Uterus (tissue), 4 donors: Measurements from ENCODE around the gene ELAC2. TPM values are rescaled to one million over a fixed set of nuclear protein-coding genes. Genes with fewer than 3 reads are reported as not detected.

Experiments used
- DNase-seq, 2 donors: peaks; one replicate each; pipeline ENCODE4 v3.0.0-alpha.2; 2019 to 2020
- H3K27ac ChIP-seq, 2 donors: fragments of 200-600 bp; sonication (generic); 1 replicate in 1 of 2; 2 replicates in 1 of 2; pipeline ENCODE4 v1.5.1; 2016 to 2018
- H3K27me3 ChIP-seq, 2 donors: fragments of 200-600 bp; sonication (generic); one replicate each; pipeline ENCODE4 v1.5.1; 2018 to 2019; ENCODE audit warnings: control low read depth in 1 of 2
- H3K36me3 ChIP-seq, 2 donors: fragments of 200-600 bp; sonication (generic); one replicate each; pipeline ENCODE4 v1.5.1; 2019; ENCODE audit warnings: control low read depth in 1 of 2
- H3K4me1 ChIP-seq, 2 donors: fragments of 200-600 bp; sonication (generic); one replicate each; pipeline ENCODE4 v1.5.1; 2018 to 2019; ENCODE audit warnings: control low read depth in 1 of 2
- H3K4me3 ChIP-seq, 2 donors: fragments of 200-600 bp; sonication (generic); 1 replicate in 1 of 2; 2 replicates in 1 of 2; pipeline ENCODE4 v1.5.1; 2018 to 2019; ENCODE audit warnings: mild to moderate bottlenecking in 1 of 2
- H3K9me3 ChIP-seq, 2 donors: fragments of 200-600 bp; sonication (generic); one replicate each; pipeline ENCODE4 v1.5.1; 2019; ENCODE audit warnings: control low read depth in 1 of 2
- POLR2A ChIP-seq, 2 donors: fragments of 450-650 bp; IDR thresholded peaks; one replicate each; pipeline ENCODE4 v1.6.1; 2016; ENCODE audit warnings: antibody characterized with exemption in 2 of 2, mild to moderate bottlenecking in 1 of 2, moderate library complexity in 1 of 2
- intact Hi-C: fragments of 100-400 bp; cut with DNase I; formaldehyde crosslinking; loops from one replicate; pipeline ENCODE4 v1.15.1; 2023; ENCODE audit warnings: low total_unique reads
- total RNA-seq, 4 donors: library from RNA; depleted of rRNA in 3 of 4; stranded (reverse); fragments of >200 nt in 3 of 4; gene quantifications; one replicate each; pipeline versions ENCODE4 v1.1.0 to v1.2.4, GENCODE V29; 2014 to 2023
- TF ChIP-seq, protein P1 (sequence below), 4 experiments: fragments of 200-600 bp in 2 of 4; fragments of 450-650 bp in 2 of 4; sonication (generic) in 2 of 4; IDR thresholded peaks; one replicate each; pipeline ENCODE4 v1.5.1; 2016 to 2019; ENCODE audit warnings: antibody characterized with exemption in 4 of 4, mild to moderate bottlenecking in 2 of 4, moderate library complexity in 1 of 4
- donor health status: DM: yes; HTN: yes; CAD: no.

ELAC2 gene
- total RNA-seq, 4 donors from 2014 or later = 9.7 to 62.2 (median 51.3) TPM

- no peaks in the 10 kb centered on the region for H3K4me1 ChIP-seq
- H3K36me3 ChIP-seq = no peaks in the 10 kb centered on the region
- no peak for DNase-seq
- H3K9me3 ChIP-seq = no peaks in the 10 kb centered on the region
- no peak for TF ChIP-seq POLR2A (IDR thresholded peaks at IDR 0.05)
- TF ChIP-seq, protein P1, sequence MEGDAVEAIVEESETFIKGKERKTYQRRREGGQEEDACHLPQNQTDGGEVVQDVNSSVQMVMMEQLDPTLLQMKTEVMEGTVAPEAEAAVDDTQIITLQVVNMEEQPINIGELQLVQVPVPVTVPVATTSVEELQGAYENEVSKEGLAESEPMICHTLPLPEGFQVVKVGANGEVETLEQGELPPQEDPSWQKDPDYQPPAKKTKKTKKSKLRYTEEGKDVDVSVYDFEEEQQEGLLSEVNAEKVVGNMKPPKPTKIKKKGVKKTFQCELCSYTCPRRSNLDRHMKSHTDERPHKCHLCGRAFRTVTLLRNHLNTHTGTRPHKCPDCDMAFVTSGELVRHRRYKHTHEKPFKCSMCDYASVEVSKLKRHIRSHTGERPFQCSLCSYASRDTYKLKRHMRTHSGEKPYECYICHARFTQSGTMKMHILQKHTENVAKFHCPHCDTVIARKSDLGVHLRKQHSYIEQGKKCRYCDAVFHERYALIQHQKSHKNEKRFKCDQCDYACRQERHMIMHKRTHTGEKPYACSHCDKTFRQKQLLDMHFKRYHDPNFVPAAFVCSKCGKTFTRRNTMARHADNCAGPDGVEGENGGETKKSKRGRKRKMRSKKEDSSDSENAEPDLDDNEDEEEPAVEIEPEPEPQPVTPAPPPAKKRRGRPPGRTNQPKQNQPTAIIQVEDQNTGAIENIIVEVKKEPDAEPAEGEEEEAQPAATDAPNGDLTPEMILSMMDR (IDR thresholded peaks at IDR 0.05) = no peak
- no peak overlapping the region for H3K4me3 ChIP-seq
- no peak overlapping the region for H3K27ac ChIP-seq
- no peaks in the 10 kb centered on the region for H3K27me3 ChIP-seq
- intact Hi-C loops = no loop called here
Observed at GRCh38 chr17:12996357-12996756, 21.5 kb downstream of the ELAC2 start.

GRCh38 chr17:12995896-12996295 lies 21.9 kb downstream of the ELAC2 start:
- no peak for DNase-seq
- H3K27ac ChIP-seq = no peak overlapping the region
- no peak overlapping the region for H3K4me3 ChIP-seq
- H3K36me3 ChIP-seq = no peaks in the 10 kb centered on the region
- no peak for TF ChIP-seq POLR2A (IDR thresholded peaks at IDR 0.05)
- TF ChIP-seq, protein P1 (IDR thresholded peaks at IDR 0.05) = no peak
- H3K27me3 ChIP-seq = no peaks in the 10 kb centered on the region
- no peaks in the 10 kb centered on the region for H3K4me1 ChIP-seq
- no peaks in the 10 kb centered on the region for H3K9me3 ChIP-seq
- intact Hi-C loops = no loop called here

GRCh38 chr17:12995106-12995895 lies 22.5 kb downstream of the ELAC2 start:
- no peak for DNase-seq
- TF ChIP-seq, protein P1 (IDR thresholded peaks at IDR 0.05) = no peak
- no peak for TF ChIP-seq POLR2A (IDR thresholded peaks at IDR 0.05)
- Histone ChIP-seq H3K4me3 (no peak overlapping the region), H3K9me3 (no peaks in the 10 kb centered on the region), H3K36me3 (no peaks in the 10 kb centered on the region), H3K27me3 (no peaks in the 10 kb centered on the region), H3K27ac (no peak overlapping the region), H3K4me1 (no peaks in the 10 kb centered on the region)
- intact Hi-C loops = no loop called here

GRCh38 chr17:12994341-12995074 lies 23.3 kb downstream of the ELAC2 start:
- intact Hi-C loops = no loop called here
- Histone ChIP-seq H3K27me3 (no peaks in the 10 kb centered on the region), H3K36me3 (no peaks in the 10 kb centered on the region), H3K9me3 (no peaks in the 10 kb centered on the region), H3K27ac (no peak overlapping the region), H3K4me1 (no peaks in the 10 kb centered on the region), H3K4me3 (no peak overlapping the region)
- TF ChIP-seq, protein P1 (IDR thresholded peaks at IDR 0.05) = no peak
- TF ChIP-seq POLR2A (IDR thresholded peaks at IDR 0.05) = no peak
- DNase-seq = no peak

- Histone ChIP-seq H3K27ac (no peak overlapping the region), H3K4me1 (no peaks in the 10 kb centered on the region), H3K27me3 (no peaks in the 10 kb centered on the region), H3K9me3 (no peaks in the 10 kb centered on the region), H3K36me3 (no peaks in the 10 kb centered on the region), H3K4me3 (no peak overlapping the region)
- no peak for DNase-seq
- intact Hi-C loops = no loop called here
- TF ChIP-seq POLR2A (IDR thresholded peaks at IDR 0.05) = no peak
- TF ChIP-seq, protein P1 (IDR thresholded peaks at IDR 0.05) = no peak
Observed at GRCh38 chr17:12993631-12994030, 24.2 kb downstream of the ELAC2 start.
